ENCODE results near the gene DNAAF1. TPM values are rescaled to one million over a fixed set of nuclear protein-coding genes. Genes with fewer than 3 reads are reported as not detected.

DNAAF1 gene
- total RNA-seq, 2 donors from 2014 or later = 0.32 to 8.2 TPM

DNA sequence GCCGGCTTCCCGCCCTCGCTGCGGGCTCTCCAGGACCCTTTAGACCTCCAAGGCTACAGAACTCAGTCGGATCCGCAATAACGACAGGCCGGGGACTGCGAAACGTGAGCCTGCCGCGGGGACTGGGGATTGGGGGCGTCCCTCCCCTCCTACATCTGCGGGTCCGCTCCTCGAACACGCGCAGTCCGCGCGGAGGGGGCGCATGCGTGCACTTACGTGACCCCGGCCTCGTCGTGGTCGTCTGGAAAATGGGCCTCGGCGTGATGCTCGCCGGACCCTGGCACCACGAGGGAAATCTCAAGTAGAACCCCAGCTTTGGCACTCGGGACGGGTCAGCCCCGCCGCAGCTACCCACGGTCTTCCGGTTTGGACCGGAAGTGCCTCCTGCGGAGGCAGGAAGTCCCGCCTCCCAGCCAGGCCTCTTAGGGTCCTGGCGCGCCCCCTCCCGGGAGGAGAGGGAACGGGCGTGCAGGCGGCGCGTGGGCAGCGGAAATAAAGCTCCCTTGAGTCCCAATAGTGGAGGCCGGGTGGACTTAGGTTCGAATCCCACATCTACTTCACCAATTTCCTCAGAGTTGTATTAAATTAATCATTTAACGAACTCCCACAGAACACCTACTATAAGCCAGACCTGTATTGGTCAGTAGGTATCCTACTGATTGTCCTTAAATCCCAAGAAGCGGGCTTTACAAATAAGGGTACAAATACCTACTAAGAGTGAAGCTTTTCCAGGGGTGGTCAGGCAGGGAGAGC is 41.8 kb downstream of the DNAAF1 start, which contains the start of gene TAF1C:
TAF1C (minus strand) TSS at position 373 of the 753 bp plus-strand sequence. CDS start 2,069 bp downstream, outside the sequence.
- peak within 1 kb of the TSS; percentile 74 to 83 for H3K4me3 ChIP-seq
- no peaks in the 10 kb centered on the region for H3K27me3 ChIP-seq (replicated peaks; ENCODE audit: insufficient read depth)
- TF ChIP-seq, protein P1, sequence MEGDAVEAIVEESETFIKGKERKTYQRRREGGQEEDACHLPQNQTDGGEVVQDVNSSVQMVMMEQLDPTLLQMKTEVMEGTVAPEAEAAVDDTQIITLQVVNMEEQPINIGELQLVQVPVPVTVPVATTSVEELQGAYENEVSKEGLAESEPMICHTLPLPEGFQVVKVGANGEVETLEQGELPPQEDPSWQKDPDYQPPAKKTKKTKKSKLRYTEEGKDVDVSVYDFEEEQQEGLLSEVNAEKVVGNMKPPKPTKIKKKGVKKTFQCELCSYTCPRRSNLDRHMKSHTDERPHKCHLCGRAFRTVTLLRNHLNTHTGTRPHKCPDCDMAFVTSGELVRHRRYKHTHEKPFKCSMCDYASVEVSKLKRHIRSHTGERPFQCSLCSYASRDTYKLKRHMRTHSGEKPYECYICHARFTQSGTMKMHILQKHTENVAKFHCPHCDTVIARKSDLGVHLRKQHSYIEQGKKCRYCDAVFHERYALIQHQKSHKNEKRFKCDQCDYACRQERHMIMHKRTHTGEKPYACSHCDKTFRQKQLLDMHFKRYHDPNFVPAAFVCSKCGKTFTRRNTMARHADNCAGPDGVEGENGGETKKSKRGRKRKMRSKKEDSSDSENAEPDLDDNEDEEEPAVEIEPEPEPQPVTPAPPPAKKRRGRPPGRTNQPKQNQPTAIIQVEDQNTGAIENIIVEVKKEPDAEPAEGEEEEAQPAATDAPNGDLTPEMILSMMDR (IDR thresholded peaks at IDR 0.05) = peak; percentile 98 to 99 (median 98)
- TF ChIP-seq POLR2A (IDR thresholded peaks at IDR 0.05) = peak; percentile 33
- TF ChIP-seq POLR2AphosphoS5 (IDR thresholded peaks at IDR 0.05) = peak; percentile 92
- no peaks in the 10 kb centered on the region for H3K9me3 ChIP-seq
- peak; percentile 89 for DNase-seq (ENCODE audit: low spot score)
- H3K4me1 ChIP-seq (replicated peaks) = no peaks in the 10 kb centered on the region
- H3K36me3 ChIP-seq = peaks cover 0 to 5% of the 10 kb centered on the region in 2 donors
- peak within 1 kb of the TSS; percentile 50 to 54 for H3K27ac ChIP-seq
- WGBS = 3% methylated on average over 39 of the region's 55 CpGs
- intact Hi-C loops (cut with DNase I) = loop anchor here (5.0 kb wide), 1 partner anchor 300 kb away; no protein-coding TSS in a partner anchor

DNA sequence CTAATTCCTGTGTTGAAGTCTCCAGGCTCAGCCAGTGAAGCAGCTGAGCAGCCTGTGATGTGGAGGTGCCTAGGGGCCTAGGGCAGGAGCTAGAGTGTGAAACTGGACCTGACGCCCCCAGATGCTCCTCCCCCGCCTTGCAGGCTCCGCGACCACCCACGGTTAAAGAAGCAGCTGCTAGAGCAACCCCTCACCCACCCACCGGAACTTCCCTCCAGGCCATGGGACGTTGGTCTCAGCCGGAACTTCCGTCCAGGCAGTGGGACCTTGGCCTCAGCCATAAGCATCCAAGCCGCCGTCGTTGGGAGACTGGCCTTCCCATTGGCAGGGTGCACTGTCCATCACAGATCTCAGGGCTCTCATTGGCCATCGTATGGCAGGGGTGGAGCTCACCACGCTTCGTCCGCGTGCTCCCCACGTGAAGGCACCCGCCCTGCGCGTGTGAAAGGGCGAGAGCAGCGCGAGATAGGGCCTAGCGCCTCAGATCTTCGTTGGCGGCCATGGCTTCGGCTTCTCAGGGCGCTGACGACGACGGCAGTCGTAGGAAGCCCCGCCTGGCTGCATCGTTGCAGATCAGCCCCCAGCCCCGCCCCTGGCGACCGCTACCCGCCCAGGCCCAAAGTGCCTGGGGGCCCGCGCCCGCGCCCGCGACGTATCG is 45.8 kb downstream of the DNAAF1 start, which contains the start of gene ADAD2:
ADAD2 (plus strand) TSS at position 427 of the 658 bp plus-strand sequence; CDS start at position 501, 74 bp downstream.
- Histone ChIP-seq H3K27me3 (replicated peaks; ENCODE audit: insufficient read depth) (no peaks in the 10 kb centered on the region), H3K4me3 (no peak within 1 kb of the TSS), H3K4me1 (replicated peaks) (no peaks in the 10 kb centered on the region), H3K27ac (no peak within 1 kb of the TSS), H3K36me3 (no peaks in the 10 kb centered on the region), H3K9me3 (no peaks in the 10 kb centered on the region)
- no peak for DNase-seq (ENCODE audit: low spot score)
- intact Hi-C loops (cut with DNase I) = no loop called here
- no peak for TF ChIP-seq POLR2AphosphoS5 (IDR thresholded peaks at IDR 0.05)
- 90% methylated on average over 47 of the region's 47 CpGs for WGBS

DNA sequence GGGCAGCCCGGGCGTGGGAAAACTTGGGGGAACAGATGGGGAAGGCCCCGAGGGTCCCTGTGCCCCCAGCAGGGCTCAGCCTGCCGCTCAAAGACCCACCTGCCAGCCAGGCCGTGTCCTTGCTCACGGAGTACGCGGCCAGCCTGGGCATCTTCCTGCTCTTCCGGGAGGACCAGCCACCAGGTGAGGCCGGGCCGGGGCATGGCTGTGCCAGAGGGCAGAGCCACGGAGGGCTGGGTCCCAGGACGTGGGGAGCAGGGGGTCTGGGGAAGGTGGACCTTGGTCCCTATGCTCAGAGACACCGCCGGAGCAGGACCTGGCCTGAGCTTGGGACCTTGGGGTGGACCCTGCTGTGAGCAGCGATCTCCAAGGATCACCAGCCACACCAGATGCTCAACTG is 46.4 kb downstream of the DNAAF1 start:
- DNase-seq (ENCODE audit: low spot score) = no peak
- Histone ChIP-seq H3K36me3 (no peaks in the 10 kb centered on the region), H3K27me3 (replicated peaks; ENCODE audit: insufficient read depth) (no peaks in the 10 kb centered on the region), H3K4me1 (replicated peaks) (no peaks in the 10 kb centered on the region), H3K4me3 (no peak overlapping the region), H3K27ac (no peak overlapping the region), H3K9me3 (no peaks in the 10 kb centered on the region)
- WGBS = 95% methylated on average over 12 of the region's 16 CpGs
- intact Hi-C loops (cut with DNase I) = no loop called here
- TF ChIP-seq, protein P1 (IDR thresholded peaks at IDR 0.05) = no peak
- no peak for TF ChIP-seq POLR2A (IDR thresholded peaks at IDR 0.05)
- no peak for TF ChIP-seq POLR2AphosphoS5 (IDR thresholded peaks at IDR 0.05)

DNA sequence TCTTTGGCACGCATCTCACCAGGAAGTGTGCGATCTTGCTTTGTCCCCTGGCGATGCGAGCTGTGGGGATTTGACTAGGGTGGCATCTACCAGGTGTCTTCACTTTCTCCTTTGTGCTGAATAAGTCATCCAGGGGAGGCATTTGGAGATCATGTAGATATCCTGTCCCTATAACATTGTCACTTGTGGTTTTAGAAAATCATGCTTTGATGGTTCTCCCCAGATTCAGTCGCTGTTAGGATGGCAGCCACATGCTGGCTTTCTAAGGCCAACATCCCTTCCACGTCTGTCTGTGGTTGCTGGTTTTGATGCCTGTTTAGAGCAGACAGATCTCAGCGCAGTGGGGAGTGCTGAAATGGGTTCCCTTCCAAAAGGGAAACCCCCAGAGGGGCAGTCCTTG is 48.4 kb downstream of the DNAAF1 start:
- no peaks in the 10 kb centered on the region for H3K36me3 ChIP-seq

DNA sequence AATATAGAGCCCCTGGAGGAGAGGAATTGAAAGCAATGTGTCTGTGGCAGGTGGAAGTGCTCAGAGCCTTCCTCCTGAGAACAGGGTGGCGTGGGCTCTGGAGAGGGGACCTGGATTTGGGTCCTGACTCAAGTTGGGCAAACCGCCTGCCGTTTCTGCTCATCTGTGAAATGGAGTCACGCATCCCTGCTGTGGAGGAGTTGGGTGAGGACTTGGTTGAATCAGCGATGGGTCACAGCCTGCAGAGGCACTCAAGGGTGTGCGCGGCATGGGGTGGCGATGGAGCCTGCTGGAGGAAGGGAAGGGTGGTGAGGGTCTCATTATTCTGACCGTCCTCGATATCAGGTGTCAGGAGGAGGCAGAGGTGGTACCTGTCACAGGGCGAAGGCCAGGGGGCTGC is 48.9 kb downstream of the DNAAF1 start:
- 92% methylated on average over 11 of the region's 11 CpGs for WGBS
- no peak for DNase-seq (ENCODE audit: low spot score)
- no peaks in the 10 kb centered on the region for H3K4me1 ChIP-seq (replicated peaks)
- no peaks in the 10 kb centered on the region for H3K27me3 ChIP-seq (replicated peaks; ENCODE audit: insufficient read depth)
- H3K9me3 ChIP-seq = no peaks in the 10 kb centered on the region
- no peak overlapping the region for H3K27ac ChIP-seq
- H3K4me3 ChIP-seq = no peak overlapping the region
- TF ChIP-seq POLR2AphosphoS5 (IDR thresholded peaks at IDR 0.05) (no peak), POLR2A (IDR thresholded peaks at IDR 0.05) (no peak)
- TF ChIP-seq, protein P1 (IDR thresholded peaks at IDR 0.05) = no peak
- intact Hi-C loops (cut with DNase I) = no loop called here
- no peaks in the 10 kb centered on the region for H3K36me3 ChIP-seq

More for the DNA sequence above, 48.4 kb downstream of the DNAAF1 start:
- no peak overlapping the region for H3K4me3 ChIP-seq
- intact Hi-C loops (cut with DNase I) = no loop called here
- no peak overlapping the region for H3K27ac ChIP-seq
- H3K9me3 ChIP-seq = no peaks in the 10 kb centered on the region
- no peak for DNase-seq (ENCODE audit: low spot score)
- WGBS = 80% methylated on average over 7 of the region's 7 CpGs
- TF ChIP-seq POLR2A (IDR thresholded peaks at IDR 0.05) = no peak
- no peak for TF ChIP-seq POLR2AphosphoS5 (IDR thresholded peaks at IDR 0.05)
- TF ChIP-seq, protein P1 (IDR thresholded peaks at IDR 0.05) = no peak
- H3K4me1 ChIP-seq (replicated peaks) = no peaks in the 10 kb centered on the region
- H3K27me3 ChIP-seq (replicated peaks; ENCODE audit: insufficient read depth) = no peaks in the 10 kb centered on the region
